ENCODE measurements around the gene ABCA7.

Gene ABCA7

DNA sequence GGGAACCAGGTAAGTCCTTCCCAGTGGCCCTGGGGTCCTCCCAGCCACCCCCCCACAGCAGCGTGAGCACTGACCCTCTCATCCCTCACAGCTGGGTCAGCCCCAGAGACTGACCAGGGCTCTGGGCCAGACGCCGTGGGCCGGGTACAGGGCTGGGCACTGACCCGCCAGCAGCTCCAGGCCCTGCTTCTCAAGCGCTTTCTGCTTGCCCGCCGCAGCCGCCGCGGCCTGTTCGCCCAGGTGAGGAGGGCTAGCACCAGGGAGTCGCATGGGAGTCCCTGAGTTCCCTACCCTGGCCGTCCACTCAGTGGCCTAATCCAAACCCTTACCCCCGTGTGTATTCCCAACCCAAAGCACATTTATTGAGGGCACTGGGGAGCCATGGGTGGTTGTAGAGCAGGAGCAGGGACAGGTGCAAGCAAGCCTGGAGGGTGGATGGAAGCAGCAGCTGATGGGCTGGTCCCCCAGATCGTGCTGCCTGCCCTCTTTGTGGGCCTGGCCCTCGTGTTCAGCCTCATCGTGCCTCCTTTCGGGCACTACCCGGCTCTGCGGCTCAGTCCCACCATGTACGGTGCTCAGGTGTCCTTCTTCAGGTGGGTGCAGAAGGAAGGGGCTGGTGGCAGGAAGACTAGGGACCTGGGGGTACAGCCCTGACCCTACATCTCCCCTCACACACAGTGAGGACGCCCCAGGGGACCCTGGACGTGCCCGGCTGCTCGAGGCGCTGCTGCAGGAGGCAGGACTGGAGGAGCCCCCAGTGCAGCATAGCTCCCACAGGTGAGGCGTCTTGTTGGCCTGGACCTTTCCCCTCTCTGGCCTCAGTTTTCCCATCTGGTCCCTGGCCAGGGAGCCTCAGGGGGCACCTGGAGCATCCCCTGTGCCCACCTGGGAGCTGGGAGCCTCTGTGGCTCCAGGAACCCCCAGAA is 14.5 kb downstream of the ABCA7 start:
- no peak for DNase-seq (ENCODE audit: low read depth in 2 of 3, low spot score in 1 of 3)

DNA sequence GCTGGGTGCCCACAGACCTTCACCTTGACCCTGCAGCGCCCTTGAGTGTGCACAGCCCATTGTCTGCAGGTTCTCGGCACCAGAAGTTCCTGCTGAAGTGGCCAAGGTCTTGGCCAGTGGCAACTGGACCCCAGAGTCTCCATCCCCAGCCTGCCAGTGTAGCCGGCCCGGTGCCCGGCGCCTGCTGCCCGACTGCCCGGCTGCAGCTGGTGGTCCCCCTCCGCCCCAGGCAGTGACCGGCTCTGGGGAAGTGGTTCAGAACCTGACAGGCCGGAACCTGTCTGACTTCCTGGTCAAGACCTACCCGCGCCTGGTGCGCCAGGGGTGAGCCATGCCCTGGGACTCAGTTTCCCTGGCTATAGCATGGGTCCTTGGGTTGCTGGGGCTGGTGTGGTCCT is 15.1 kb downstream of the ABCA7 start:
- DNase-seq (ENCODE audit: low read depth in 2 of 3, low spot score in 1 of 3) = no peak

DNA sequence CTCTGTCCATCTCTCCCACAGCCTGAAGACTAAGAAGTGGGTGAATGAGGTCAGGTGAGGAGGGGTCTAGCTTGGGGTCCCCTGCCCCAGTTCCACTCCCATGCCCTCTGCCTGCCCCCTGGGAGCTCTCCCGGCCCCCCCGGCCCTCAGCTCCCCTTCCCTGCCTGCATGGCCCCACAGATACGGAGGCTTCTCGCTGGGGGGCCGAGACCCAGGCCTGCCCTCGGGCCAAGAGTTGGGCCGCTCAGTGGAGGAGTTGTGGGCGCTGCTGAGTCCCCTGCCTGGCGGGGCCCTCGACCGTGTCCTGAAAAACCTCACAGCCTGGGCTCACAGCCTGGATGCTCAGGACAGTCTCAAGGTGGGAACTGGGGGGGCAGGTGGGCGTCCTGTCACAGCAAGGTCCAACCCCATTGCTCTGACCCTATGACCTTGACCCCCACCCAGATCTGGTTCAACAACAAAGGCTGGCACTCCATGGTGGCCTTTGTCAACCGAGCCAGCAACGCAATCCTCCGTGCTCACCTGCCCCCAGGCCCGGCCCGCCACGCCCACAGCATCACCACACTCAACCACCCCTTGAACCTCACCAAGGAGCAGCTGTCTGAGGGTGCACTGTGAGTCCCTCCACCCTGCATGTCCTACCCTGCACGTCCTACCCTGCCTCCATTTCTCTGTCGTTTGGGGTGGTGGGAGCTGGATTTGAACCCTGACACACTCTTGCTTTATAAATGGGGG is 16.1 kb downstream of the ABCA7 start:
- no peak for DNase-seq (ENCODE audit: low read depth in 2 of 3, low spot score in 1 of 3)

- DNase-seq (ENCODE audit: low read depth in 2 of 3, low spot score in 1 of 3) = no peak
These were observed 17.4 kb downstream of the ABCA7 start for GRCh38 chr19:1057176-1057855.

DNA sequence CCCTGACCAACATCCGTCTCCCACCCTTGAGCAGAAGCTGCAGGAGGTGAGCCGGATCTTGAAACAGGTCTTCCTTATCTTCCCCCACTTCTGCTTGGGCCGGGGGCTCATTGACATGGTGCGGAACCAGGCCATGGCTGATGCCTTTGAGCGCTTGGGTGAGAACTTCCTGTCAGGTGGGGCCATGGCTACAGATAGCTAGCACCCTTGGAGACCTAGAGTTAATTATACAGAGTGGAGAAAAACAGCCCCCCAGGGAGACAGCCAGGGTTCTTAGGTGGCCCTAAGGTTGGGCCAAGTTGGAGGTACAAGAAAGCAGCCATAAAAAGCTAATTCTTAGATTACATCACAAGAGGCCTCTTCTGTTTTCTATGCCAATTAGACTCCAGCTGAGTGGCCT is 18.2 kb downstream of the ABCA7 start:
- no peak for DNase-seq (ENCODE audit: low read depth in 2 of 3, low spot score in 1 of 3)

GRCh38 chr19:1060689-1061088 is 20.8 kb downstream of the ABCA7 start:
- DNase-seq (ENCODE audit: low read depth in 2 of 3, low spot score in 1 of 3) = no peak

DNA sequence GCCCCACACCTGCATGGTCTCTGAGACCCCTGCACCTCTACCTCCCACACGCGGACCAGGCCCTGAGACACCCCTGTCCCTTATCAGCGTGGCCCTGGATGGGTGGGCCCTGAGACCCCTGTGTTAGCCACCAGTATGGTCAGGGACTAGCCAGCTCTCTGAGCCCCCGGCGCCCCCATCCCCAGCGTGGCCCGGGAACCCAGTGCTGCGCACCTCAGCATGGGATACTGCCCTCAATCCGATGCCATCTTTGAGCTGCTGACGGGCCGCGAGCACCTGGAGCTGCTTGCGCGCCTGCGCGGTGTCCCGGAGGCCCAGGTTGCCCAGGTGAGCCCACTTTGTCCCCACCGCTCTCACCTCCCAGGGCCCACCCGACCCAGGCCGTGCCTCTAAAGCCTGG is 22.1 kb downstream of the ABCA7 start:
- DNase-seq (ENCODE audit: low read depth in 2 of 3, low spot score in 1 of 3) = no peak

GRCh38 chr19:1062387-1063029 is 22.6 kb downstream of the ABCA7 start:
- DNase-seq (ENCODE audit: low read depth in 2 of 3, low spot score in 1 of 3) = peak in 1 of 3 donors; percentile 50

DNA sequence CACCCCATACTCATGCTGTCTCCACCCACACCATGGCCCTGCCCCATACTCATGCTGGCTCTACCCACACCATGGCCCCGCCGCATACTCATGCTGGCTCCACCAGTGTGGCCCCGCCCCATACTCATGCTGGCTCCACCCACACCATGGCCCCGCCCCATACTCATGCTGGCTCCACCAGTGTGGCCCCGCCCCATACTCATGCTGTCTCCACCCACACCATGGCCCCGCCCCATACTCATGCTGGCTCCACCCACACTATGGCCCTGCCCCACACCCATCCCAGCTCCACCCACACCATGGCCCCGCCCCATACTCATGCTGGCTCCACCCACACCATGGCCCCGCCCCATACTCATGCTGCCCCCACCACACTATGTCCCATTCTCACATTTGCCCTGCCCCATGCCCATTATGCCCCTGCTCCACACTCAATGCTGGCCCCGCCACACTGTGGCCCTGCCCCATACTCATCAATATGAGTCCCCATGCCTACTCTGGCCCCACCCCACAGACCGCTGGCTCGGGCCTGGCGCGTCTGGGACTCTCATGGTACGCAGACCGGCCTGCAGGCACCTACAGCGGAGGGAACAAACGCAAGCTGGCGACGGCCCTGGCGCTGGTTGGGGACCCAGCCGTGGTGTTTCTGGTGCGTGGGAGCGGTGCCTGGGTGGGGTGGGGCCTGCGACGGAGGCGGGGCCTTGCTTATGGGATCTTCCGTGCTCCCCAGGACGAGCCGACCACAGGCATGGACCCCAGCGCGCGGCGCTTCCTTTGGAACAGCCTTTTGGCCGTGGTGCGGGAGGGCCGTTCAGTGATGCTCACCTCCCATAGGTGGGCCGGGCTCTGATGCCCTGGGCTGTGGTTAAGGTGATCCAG is 23.4 kb downstream of the ABCA7 start:
- DNase-seq (ENCODE audit: low read depth in 2 of 3, low spot score in 1 of 3) = peak; percentile 56 to 82 (median 71)

DNA sequence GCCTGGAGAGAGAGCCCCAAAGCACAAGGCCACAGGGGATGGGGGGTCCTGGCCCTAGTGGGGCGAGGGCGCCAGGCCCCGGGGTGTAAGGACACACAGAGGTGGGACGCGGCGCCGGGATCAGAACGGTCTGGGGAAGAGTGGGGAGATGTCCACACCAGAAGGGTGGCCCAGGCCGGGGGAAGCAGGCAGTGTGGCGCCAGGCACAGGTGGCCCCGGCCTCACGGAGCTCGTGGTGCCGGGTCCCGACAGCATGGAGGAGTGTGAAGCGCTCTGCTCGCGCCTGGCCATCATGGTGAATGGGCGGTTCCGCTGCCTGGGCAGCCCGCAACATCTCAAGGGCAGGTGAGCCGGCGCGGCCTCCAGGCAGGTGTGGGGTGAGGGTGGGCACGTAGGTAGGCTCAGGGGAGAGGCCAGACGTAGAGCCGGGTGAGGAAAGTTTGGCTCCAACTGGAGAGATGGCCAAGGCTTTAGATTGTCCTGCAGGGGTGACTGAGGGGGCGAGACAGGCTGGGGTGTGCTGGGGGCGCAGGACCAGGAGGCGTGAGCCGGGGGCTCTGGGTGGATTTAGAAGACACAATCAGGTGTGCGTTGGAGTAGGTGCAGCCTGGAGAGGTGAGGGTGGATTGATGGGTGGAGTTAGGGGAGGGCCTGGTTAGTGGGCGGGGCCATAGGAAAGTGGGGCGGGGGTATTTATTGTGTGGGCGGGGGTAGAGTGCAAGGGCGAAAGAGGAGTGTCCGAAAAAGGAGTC is 24.2 kb downstream of the ABCA7 start:
- DNase-seq (ENCODE audit: low read depth in 2 of 3, low spot score in 1 of 3) = no peak

- peak in 1 of 3 donors; percentile 71 for DNase-seq (ENCODE audit: low read depth in 2 of 3, low spot score in 1 of 3)
These were observed 25.0 kb downstream of the ABCA7 start for GRCh38 chr19:1064661-1065605.

DNA sequence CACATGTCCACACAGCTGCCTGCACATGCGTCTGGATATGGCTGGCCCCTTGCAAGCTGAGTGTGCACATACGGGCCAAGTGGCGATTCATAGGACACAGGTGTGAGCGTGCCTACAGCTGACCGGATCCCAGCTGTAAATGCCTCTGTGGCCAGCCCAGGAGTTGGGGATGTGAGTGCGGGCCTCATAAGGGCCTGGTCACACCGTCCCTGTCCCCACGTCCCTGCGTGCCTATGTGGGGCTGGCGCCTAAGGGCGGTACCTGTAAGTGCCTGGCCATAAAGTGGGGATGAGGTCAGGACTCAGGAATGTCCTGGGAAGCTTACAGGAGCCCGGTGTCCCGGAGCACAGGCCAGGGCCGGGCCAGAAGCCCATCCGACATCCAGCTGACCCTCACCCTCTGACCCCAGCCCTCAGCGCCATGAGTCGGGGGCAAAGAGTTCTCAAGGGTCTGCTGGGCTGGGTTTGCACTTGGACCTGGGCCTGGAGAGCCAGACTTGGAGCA is 25.8 kb downstream of the ABCA7 start:
- DNase-seq (ENCODE audit: low read depth in 2 of 3, low spot score in 1 of 3) = no peak

GRCh38 chr19:1066251-1066747 is 26.4 kb downstream of the ABCA7 start:
- DNase-seq (ENCODE audit: low read depth in 2 of 3, low spot score in 1 of 3) = no peak

DNA sequence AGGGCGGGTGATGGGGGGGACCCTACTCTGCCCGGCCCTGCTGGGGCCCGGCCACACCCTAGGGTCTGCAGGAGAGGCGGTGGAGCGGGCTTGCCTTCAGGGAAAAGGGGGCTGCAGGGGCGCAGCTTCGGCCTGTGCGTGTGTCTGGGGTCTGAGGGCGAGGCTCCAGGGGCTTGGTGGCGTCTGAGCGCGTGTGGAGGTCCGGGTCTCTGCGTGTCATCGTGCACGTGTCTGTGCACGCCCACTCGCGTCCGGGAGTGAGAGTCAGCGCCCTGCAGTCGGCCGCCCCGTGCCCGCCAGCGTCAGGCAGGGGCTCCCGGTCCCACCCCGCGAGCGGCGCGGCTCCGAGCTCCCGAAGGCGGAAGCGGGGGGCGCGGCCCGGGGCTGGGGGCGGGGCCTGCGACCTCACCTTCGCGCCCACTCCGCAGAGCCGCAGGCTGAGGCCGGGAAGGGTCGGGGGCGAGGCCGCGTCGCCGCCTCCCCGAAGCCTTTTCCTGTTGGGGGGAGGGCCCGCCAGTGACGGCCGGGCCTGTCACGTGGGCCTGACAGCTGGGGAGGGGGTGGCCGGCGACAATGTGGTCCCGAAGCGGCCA is 26.9 kb downstream of the ABCA7 start, which contains the start of gene ARHGAP45:
Gene ARHGAP45, plus strand, starts transcription at position 420 of the 593 bp plus-strand sequence. CDS start 239 bp downstream, outside the sequence.
- peak in 2 of 3 donors; percentile 63 to 73 for DNase-seq (ENCODE audit: low read depth in 2 of 3, low spot score in 1 of 3)

- peak in 1 of 3 donors; percentile 53 for DNase-seq (ENCODE audit: low read depth in 2 of 3, low spot score in 1 of 3)
These were observed 27.5 kb downstream of the ABCA7 start for GRCh38 chr19:1067341-1067957.

DNA sequence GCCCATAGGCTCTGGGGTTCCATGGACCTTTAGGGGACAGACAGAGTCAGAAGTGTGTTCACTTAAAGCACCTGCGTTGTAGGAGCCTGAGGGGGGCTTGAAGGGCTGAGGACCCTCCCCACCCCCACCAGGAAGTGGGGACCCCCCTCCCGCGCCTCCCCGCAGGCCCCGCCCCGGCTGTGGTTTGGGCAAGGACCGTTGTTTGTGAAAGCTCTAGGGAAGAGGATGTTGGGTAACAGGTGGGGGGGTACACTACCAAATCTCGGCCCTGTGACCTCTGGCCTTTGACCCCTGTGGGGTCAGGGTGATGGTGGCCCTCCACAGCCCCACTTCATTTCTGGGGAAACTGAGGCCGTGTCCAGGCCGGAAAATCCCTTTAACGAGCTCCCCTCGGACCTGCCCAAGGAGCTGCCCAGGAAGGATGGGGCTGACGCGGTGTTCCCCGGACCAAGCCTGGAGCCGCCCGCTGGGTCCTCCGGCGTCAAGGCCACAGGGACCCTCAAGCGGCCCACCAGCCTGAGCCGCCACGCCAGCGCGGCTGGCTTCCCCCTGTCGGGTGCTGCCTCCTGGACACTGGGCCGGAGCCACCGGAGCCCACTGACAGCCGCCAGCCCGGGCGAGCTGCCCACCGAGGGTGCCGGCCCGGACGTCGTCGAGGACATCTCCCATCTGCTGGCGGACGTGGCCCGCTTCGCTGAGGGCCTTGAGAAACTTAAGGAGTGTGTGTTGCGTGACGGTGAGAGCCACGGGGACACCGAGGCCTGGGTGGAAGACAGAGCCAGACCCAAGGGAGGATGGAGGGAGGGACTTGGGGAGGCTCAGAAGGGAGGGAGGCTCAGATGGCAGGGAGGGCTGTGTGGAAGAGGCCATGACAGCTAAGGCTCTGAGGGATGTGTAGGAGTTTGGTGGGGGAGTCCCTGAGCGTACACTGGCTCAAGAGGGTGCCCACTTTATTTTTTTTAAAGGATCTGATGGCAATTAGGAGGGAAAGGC is 28.4 kb downstream of the ABCA7 start:
- no peak for DNase-seq (ENCODE audit: low read depth in 2 of 3, low spot score in 1 of 3)

All from stimulated activated CD4-positive, alpha-beta T cell treated with anti-CD3 and anti-CD28 coated beads, Interleukin-12 subunit alpha, Interleukin-12 subunit beta, amount 100 ng/mL, for 48 hours (primary cell).